Chondrocyte (in vitro differentiated cells): Measurements from ENCODE around the gene STPG1. TPM values are rescaled to one million over a fixed set of nuclear protein-coding genes. Genes with fewer than 3 reads are reported as not detected.

Experiments
- DNase-seq: peaks from one replicate; pipeline ENCODE4 v3.0.0; 2021; ENCODE audit warnings: mixed read lengths, low spot score
- H3K27ac Mint-ChIP-seq: one replicate; pipeline ENCODE4 v1.8.0; 2021; ENCODE audit warnings: mild to moderate bottlenecking, moderate library complexity, mixed read lengths; ENCODE audit not compliant: unreplicated experiment
- H3K27me3 Mint-ChIP-seq: 2 replicates; pipeline ENCODE4 v1.8.0; 2021; ENCODE audit warnings: low read depth, mixed read lengths
- H3K36me3 Mint-ChIP-seq: 2 replicates; pipeline ENCODE4 v1.8.0; 2021; ENCODE audit warnings: low read depth, mixed read lengths
- H3K4me1 Mint-ChIP-seq: 2 replicates; pipeline ENCODE4 v1.8.0; 2021; ENCODE audit warnings: low read depth, mild to moderate bottlenecking, mixed read lengths
- H3K4me3 Mint-ChIP-seq: one replicate; pipeline ENCODE4 v1.8.0; 2021; ENCODE audit warnings: mild to moderate bottlenecking, moderate library complexity, mixed read lengths; ENCODE audit not compliant: unreplicated experiment
- H3K9me3 Mint-ChIP-seq: 2 replicates; pipeline ENCODE4 v1.8.0; 2021; ENCODE audit warnings: low read depth, mixed read lengths
- total RNA-seq: library from RNA; stranded (reverse); gene quantifications from 3 replicates; pipeline ENCODE4 v1.2.1, GENCODE V29; 2021
- TF ChIP-seq, protein P1 (sequence below): fragments of 200-600 bp; sonication (generic); IDR thresholded peaks from 2 replicates; pipeline ENCODE4 v1.5.0; 2021; ENCODE audit warnings: antibody characterized with exemption, mild to moderate bottlenecking, moderate library complexity

STPG1 gene
- total RNA-seq, 1 donor from 2014 or later, result 6.8 TPM

DNA sequence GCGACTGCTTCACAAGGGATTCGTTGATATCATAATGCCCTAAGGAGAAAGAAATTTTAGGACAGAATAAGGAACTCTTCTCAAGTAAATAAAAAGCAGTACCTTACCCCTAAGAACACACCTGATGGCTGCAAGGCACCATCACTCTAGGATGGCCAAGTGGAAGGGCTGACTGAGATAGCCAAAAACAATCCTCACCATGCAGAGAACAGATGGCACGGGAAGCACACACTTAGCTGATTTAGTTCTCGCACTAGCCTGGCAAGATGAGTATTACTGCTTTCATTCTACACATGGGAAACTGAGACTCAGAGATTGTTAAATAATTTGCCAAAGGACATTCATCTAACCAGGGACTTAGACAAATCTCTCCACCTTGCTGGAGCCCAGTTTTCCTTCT is 43.8 kb downstream of the STPG1 start:
- no peaks in the 10 kb centered on the region for H3K9me3 Mint-ChIP-seq
- H3K36me3 Mint-ChIP-seq, result peaks cover 1% of the 10 kb centered on the region
- H3K4me1 Mint-ChIP-seq, result peaks cover 22% of the 10 kb centered on the region
- TF ChIP-seq, protein P1, sequence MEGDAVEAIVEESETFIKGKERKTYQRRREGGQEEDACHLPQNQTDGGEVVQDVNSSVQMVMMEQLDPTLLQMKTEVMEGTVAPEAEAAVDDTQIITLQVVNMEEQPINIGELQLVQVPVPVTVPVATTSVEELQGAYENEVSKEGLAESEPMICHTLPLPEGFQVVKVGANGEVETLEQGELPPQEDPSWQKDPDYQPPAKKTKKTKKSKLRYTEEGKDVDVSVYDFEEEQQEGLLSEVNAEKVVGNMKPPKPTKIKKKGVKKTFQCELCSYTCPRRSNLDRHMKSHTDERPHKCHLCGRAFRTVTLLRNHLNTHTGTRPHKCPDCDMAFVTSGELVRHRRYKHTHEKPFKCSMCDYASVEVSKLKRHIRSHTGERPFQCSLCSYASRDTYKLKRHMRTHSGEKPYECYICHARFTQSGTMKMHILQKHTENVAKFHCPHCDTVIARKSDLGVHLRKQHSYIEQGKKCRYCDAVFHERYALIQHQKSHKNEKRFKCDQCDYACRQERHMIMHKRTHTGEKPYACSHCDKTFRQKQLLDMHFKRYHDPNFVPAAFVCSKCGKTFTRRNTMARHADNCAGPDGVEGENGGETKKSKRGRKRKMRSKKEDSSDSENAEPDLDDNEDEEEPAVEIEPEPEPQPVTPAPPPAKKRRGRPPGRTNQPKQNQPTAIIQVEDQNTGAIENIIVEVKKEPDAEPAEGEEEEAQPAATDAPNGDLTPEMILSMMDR, result no peak
- H3K27ac Mint-ChIP-seq, result no peak overlapping the region
- H3K4me3 Mint-ChIP-seq, result no peak overlapping the region
- no peak for DNase-seq
- H3K27me3 Mint-ChIP-seq, result no peaks in the 10 kb centered on the region

DNA sequence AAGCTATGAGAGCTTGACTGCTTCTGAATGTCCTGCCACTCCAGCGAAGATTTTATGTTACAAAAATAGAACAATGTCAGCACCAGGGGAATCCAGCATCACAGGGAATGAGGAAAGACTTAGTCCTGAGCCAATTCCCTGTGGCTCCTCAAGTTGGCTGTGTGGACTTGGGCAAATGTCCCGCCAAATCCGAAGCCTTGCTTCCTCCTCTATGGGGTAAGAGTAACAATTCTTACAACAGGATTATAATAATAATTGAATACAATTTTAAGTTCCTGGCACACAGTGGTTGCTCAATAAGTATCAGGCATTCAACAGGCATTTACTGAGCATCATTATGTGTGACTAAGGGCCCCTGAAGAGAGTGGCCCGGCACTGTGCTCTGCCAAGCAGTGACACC is 44.4 kb downstream of the STPG1 start:
- Mint-ChIP-seq H3K27ac (no peak overlapping the region), H3K4me3 (no peak overlapping the region), H3K4me1 (peaks cover 23% of the 10 kb centered on the region), H3K27me3 (no peaks in the 10 kb centered on the region), H3K36me3 (peaks cover 1% of the 10 kb centered on the region), H3K9me3 (no peaks in the 10 kb centered on the region)
- TF ChIP-seq, protein P1, result no peak
- DNase-seq, result no peak

DNA sequence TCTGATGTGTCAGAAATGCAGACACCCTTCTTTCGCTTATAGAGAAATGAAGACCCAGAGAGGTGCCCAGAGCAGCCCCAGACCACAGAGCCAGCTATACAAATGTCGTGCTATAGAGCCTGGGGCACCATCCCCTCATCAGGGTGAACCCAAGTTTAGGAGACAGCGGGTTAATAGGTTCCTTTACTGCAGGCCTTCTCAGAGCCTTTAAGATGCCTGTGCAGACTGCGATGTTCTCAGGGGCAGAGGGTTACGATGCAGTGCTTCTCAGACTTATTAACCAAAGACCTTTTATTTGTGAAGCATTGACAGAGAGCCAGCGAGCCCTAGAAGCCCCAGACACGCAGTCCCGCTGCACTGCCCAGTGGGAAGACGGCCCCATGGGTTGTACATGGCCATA is 46.9 kb downstream of the STPG1 start:
- TF ChIP-seq, protein P1, result no peak
- no peaks in the 10 kb centered on the region for H3K27me3 Mint-ChIP-seq
- H3K27ac Mint-ChIP-seq, result no peak overlapping the region
- peaks cover 45% of the 10 kb centered on the region for H3K4me1 Mint-ChIP-seq
- H3K9me3 Mint-ChIP-seq, result no peaks in the 10 kb centered on the region
- no peak overlapping the region for H3K4me3 Mint-ChIP-seq
- DNase-seq, result no peak
- H3K36me3 Mint-ChIP-seq, result no peaks in the 10 kb centered on the region

DNA sequence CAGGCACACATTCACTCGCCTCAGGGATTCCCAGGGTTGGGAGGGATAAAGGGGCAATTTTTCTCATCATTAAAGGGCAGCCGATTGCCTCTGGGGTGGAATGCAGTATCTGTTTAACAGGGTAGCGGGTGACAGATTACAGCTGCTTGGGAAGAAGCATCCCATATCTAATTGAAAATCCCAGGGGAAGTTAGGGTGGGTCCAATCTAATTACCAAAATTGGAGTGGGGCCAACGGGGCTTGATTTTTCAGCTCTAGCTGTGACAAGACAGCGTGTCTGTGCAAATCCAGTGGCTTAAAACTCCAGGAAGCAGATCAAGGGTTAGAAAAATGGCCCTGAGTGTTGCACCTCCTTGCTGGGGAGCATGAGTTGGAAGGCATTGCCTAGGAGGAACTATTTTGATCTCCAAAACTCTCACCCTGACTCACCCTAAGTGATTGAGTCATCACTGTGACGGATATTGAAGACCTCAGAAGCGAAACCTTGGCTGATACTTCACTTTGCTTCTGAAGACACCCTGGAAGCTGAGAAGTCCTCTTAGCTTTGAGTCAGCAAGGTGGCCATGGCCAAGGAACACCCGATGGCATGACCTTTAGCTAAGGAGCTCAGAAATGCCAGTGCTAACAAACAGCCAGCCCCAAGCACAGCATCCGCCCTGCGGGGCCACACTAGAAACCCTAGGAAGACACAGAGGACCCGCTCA is 48.5 kb downstream of the STPG1 start:
- H3K4me1 Mint-ChIP-seq, result peaks cover 45% of the 10 kb centered on the region
- DNase-seq, result no peak
- no peaks in the 10 kb centered on the region for H3K36me3 Mint-ChIP-seq
- peak overlapping the region; percentile 36 for H3K27ac Mint-ChIP-seq
- TF ChIP-seq, protein P1, result no peak
- H3K4me3 Mint-ChIP-seq, result no peak overlapping the region
- no peaks in the 10 kb centered on the region for H3K27me3 Mint-ChIP-seq
- no peaks in the 10 kb centered on the region for H3K9me3 Mint-ChIP-seq

DNA sequence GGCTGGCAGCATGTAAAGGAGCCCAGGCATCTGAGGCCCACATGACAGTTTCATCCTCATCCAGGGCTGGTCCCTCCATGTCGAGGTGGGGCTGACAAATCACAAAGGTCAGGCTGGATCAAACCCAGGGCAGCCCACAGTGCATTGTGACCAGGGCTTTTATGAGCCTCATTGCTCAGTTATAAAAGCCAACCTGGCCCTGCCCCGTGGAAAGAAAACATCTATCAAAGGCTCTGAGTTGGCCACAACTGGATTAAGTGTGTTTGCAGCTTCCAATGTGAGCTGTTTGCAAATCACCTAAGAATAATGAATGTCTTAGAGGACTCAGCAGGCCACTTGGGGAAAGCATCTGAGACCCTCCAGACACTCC is 49.0 kb downstream of the STPG1 start:
- Mint-ChIP-seq H3K4me1 (peaks cover 45% of the 10 kb centered on the region), H3K9me3 (no peaks in the 10 kb centered on the region), H3K4me3 (no peak overlapping the region), H3K27ac (no peak overlapping the region), H3K36me3 (no peaks in the 10 kb centered on the region), H3K27me3 (no peaks in the 10 kb centered on the region)
- DNase-seq, result no peak
- TF ChIP-seq, protein P1, result no peak
